K562 (cell line): ENCODE data around the gene DCLK3. TPM values are rescaled to one million over a fixed set of nuclear protein-coding genes. Genes with fewer than 3 reads are reported as not detected.

Experiments used
- ATAC-seq: fragments of 200-7000 bp; cut with Tn5 transposase; 3 replicates; pipeline ENCODE4 v1.9.1; 2020; ENCODE audit warnings: moderate library complexity
- BruUV-seq: library from RNA; stranded (reverse); fragments of 400-500 nt; replicated peaks from 2 replicates; lab custom pipeline; 2021; lab: Mats Ljungman, UMichigan
- CTCF ChIA-PET: fragments of 300-600 bp; formaldehyde crosslinking; extraction: SDS; loops from one replicate; lab custom pipeline; 2021; ENCODE audit warnings: low intra/inter-chr PET ratio; lab: Yijun Ruan, JAX
- POLR2A ChIA-PET: fragments of 300-600, 350-650 bp; sonication (Branson Sonifier 250); formaldehyde crosslinking; extraction: SDS; loops from one replicate; lab custom pipeline; 2021; ENCODE audit warnings: antibody characterized with exemption, inconsistent platforms; lab: Yijun Ruan, JAX
- DNase-seq, 4 experiments: peaks; one replicate each; pipeline versions ENCODE4 v3.0.0 to v3.0.0-alpha.2; 2011 to 2018; ENCODE audit warnings: low spot score in 3 of 4, mixed read lengths in 3 of 4; ENCODE audit errors: extremely low read depth in 1 of 4
- FAIRE-seq: peaks from 2 replicates; lab custom pipeline; 2011; peaks lifted over from hg19 to GRCh38; lab: Jason Lieb, UNC
- H2AFZ ChIP-seq: 2 replicates; pipeline ENCODE4 v1.6.0; 2011; ENCODE audit warnings: low read depth, low read length, control low read depth, inconsistent platforms
- H3K27ac ChIP-seq: fragments of 200-600 bp; 3 replicates; pipeline ENCODE4 v1.8.0; 2011; ENCODE audit warnings: low read depth, mild to moderate bottlenecking, control low read depth, inconsistent platforms, low read length, moderate library complexity, mixed read lengths; ENCODE audit errors: extremely low read depth
- H3K27me3 ChIP-seq, 2 experiments: fragments of 300-600 bp in 1 of 2; 2 replicates in 1 of 2; 3 replicates in 1 of 2; pipeline versions ENCODE4 v1.6.0 to v1.8.0; 2011; ENCODE audit warnings: inconsistent platforms in 2 of 2, low read length in 2 of 2, mild to moderate bottlenecking in 1 of 2, mixed read lengths in 1 of 2, moderate library complexity in 1 of 2; ENCODE audit not compliant: control insufficient read depth in 2 of 2, insufficient read depth in 2 of 2
- H3K36me3 ChIP-seq: fragments of 300-600 bp; 3 replicates; pipeline ENCODE4 v1.8.0; 2011; ENCODE audit warnings: mild to moderate bottlenecking, low read length, inconsistent platforms; ENCODE audit not compliant: control insufficient read depth, insufficient read depth
- H3K4me1 ChIP-seq, 2 experiments: fragments of 200-600 bp in 1 of 2; replicated peaks in 1 of 2; 2 replicates in 1 of 2; 3 replicates in 1 of 2; pipeline versions ENCODE4 v1.5.1 to v1.8.0; 2011; ENCODE audit warnings: inconsistent platforms in 2 of 2, low read length in 2 of 2, mild to moderate bottlenecking in 1 of 2, mixed read lengths in 1 of 2, moderate library complexity in 1 of 2; ENCODE audit not compliant: control insufficient read depth in 2 of 2, insufficient read depth in 2 of 2
- H3K4me2 ChIP-seq: 2 replicates; pipeline ENCODE4 v1.6.1; 2011; ENCODE audit warnings: low read length, control low read depth, inconsistent platforms, mixed read lengths; ENCODE audit not compliant: insufficient read depth
- H3K4me3 ChIP-seq: fragments of 200-600 bp; sonication (generic), shearing (Covaris generic); 2 replicates; pipeline ENCODE4 v1.5.1; 2016; ENCODE audit warnings: control low read depth, inconsistent platforms
- H3K79me2 ChIP-seq: fragments of 200-600 bp; 3 replicates; pipeline ENCODE4 v1.8.0; 2011; ENCODE audit warnings: low read length, inconsistent platforms; ENCODE audit not compliant: control insufficient read depth, insufficient read depth
- H3K9ac ChIP-seq, 2 experiments: 2 replicates each; pipeline versions ENCODE4 v1.6.0 to v1.6.1; 2011; ENCODE audit warnings: low read depth in 2 of 2, low read length in 2 of 2, control low read depth in 1 of 2, inconsistent platforms in 1 of 2, mild to moderate bottlenecking in 1 of 2, mixed read lengths in 1 of 2; ENCODE audit not compliant: insufficient read depth in 1 of 2
- H3K9me1 ChIP-seq: one replicate; pipeline ENCODE4 v1.6.0; 2011; ENCODE audit warnings: inconsistent platforms, mild to moderate bottlenecking, low read length, moderate library complexity; ENCODE audit not compliant: control insufficient read depth, insufficient read depth
- H3K9me3 ChIP-seq: replicated peaks from 2 replicates; pipeline ENCODE4 v1.5.1; 2011; ENCODE audit warnings: low read depth, low read length, inconsistent platforms; ENCODE audit not compliant: control insufficient read depth, insufficient read depth
- H4K20me1 ChIP-seq: replicated peaks from 2 replicates; pipeline ENCODE4 v1.6.1; 2011; ENCODE audit warnings: low read length, inconsistent platforms, mixed read lengths; ENCODE audit not compliant: control insufficient read depth, insufficient read depth
- ATF1 ChIP-seq, 2 experiments: fragments of 450-650 bp in 1 of 2; IDR thresholded peaks; 2 replicates each; pipeline ENCODE4 v1.6.1; 2016; ENCODE audit warnings: missing compliant biosample characterization in 1 of 2, missing genetic modification characterization in 1 of 2
- FOXA3 ChIP-seq, 2 experiments: fragments of 450-650 bp in 1 of 2; sonication (generic) in 1 of 2; formaldehyde crosslinking; IDR thresholded peaks in 1 of 2; conservative IDR thresholded peaks in 1 of 2; 2 replicates each; pipeline versions ENCODE4 v1.4.0 to v1.8.0; 2020 to 2022; ENCODE audit warnings: mild to moderate bottlenecking in 2 of 2, missing genetic modification reagents in 1 of 2
- HDAC2 ChIP-seq: fragments of 450-650 bp; IDR thresholded peaks from 2 replicates; pipeline ENCODE4 v1.6.1; 2016; ENCODE audit warnings: mild to moderate bottlenecking
- IRF2 ChIP-seq: sonication (generic); formaldehyde crosslinking; IDR thresholded peaks from 2 replicates; pipeline ENCODE4 v1.8.1; 2022; ENCODE audit warnings: mild to moderate bottlenecking, missing genetic modification reagents
- THAP12 ChIP-seq: fragments of 250-450 bp; sonication (Bioruptor Pico); IDR thresholded peaks from 2 replicates; pipeline ENCODE4 v1.9.0; 2021; ENCODE audit warnings: mild to moderate bottlenecking, inconsistent platforms
- WGBS: fragments of 100-300 bp; shearing (Covaris generic); methylation state at CpG from one replicate; pipeline ENCODE4 v1.1.6; 2016; ENCODE audit warnings: low coverage, mixed read lengths; ENCODE audit not compliant: insufficient coverage; ENCODE audit errors: missing lambda C conversion rate; 5-methylcytosine and 5-hydroxymethylcytosine counted together
- in situ Hi-C: fragments of 300-500 bp; cut with MboI; formaldehyde crosslinking; loops from 4 replicates; pipeline ENCODE4 v1.15.0; 2018; ENCODE audit warnings: inconsistent platforms, mixed read lengths
- intact Hi-C: fragments of 100-400 bp; cut with micrococcal nuclease; formaldehyde crosslinking; loops from 2 replicates; pipeline ENCODE4 v1.14.2; 2022
- polyA plus RNA-seq, 8 experiments: library from polyadenylated mRNA; depleted of rRNA in 4 of 8; stranded (reverse) in 5 of 8; unstranded in 3 of 8; fragments of >200 nt; fragmentation: Nextera tagmentation in 2 of 8; fragmentation: Illumina TruSeq in 1 of 8; extraction: Ambion mirVana in 2 of 8; extraction: Trizol in 1 of 8; gene quantifications; 2 replicates each; pipeline versions ENCODE4 v1.2.1 to v1.2.3, GENCODE V29; 2011 to 2014; ENCODE audit warnings: inconsistent platforms in 1 of 8, missing spikeins in 1 of 8
- total RNA-seq, 7 experiments: library from RNA; depleted of rRNA in 6 of 7; stranded (reverse); fragments of >200 nt in 6 of 7; fragmentation: Illumina TruSeq in 2 of 7; extraction: Trizol in 2 of 7; gene quantifications; 2 replicates each; pipeline versions ENCODE4 v1.2.1 to v1.2.3, GENCODE V29; 2011 to 2021; ENCODE audit warnings: low replicate concordance in 1 of 7

DCLK3 gene
- total and polyA plus RNA-seq, 9 of the 15 experiments (the other 6 are each of a cell fraction or from before 2014, with no cell fraction given) = not detected

- TF ChIP-seq HDAC2 (no peak), FOXA3 (CRISPR knock-in tag; conservative IDR thresholded peaks at IDR 0.05 in 1 of 2, IDR thresholded peaks at IDR 0.05 in 1 of 2) (no peak), ATF1 (CRISPR knock-in tag; IDR thresholded peaks at IDR 0.05) (no peak), ATF1 (tag; IDR thresholded peaks at IDR 0.05) (no peak)
Observed at GRCh38 chr3:36765104-36765503, 751 bp upstream of the DCLK3 start (continued).

GRCh38 chr3:36764704-36765038 is 318 bp upstream of the DCLK3 start:
- peaks cover 0 to 8% of the 10 kb centered on the region in 2 experiments; a peak in 1 of 5 replicates for H3K4me1 ChIP-seq
- no peak overlapping the region; the same call in 1 of the 2 replicates for H3K4me2 ChIP-seq

More at GRCh38 chr3:36764704-36765038, 318 bp upstream of the DCLK3 start:
- no peaks in the 10 kb centered on the region for H4K20me1 ChIP-seq
- H3K27me3 ChIP-seq = peaks cover 4 to 20% of the 10 kb centered on the region in 2 experiments; a peak in 4 of 5 replicates
- no peaks in the 10 kb centered on the region for H3K9me1 ChIP-seq
- WGBS = 9% methylated on average over 10 of the region's 10 CpGs
- POLR2A ChIA-PET = no interaction called here
- no peaks in the 10 kb centered on the region for H3K79me2 ChIP-seq
- TF ChIP-seq IRF2 (CRISPR knock-in tag) (no peak), THAP12 (0 out of 2 replicates have a peak, but pooled peaks have one; percentile 20)
- TF ChIP-seq, all 486 proteins: peak for 1
- in situ Hi-C loops = no loop called here
- intact Hi-C loops = no loop called here
- FAIRE-seq (no peak), DNase-seq (no peak), ATAC-seq (no peak)
- CTCF ChIA-PET = no interaction called here
- no peak overlapping the region for H3K27ac ChIP-seq
- H2AFZ ChIP-seq = no peak overlapping the region
- H3K9ac ChIP-seq = no peak overlapping the region; a peak in 1 of 4 replicates
- no peaks in the 10 kb centered on the region for H3K9me3 ChIP-seq
- no peak overlapping the region for H3K4me3 ChIP-seq
- H3K36me3 ChIP-seq = no peaks in the 10 kb centered on the region
- no TSS peak for BruUV-seq
